Fibroblast of gingiva (primary cell): ENCODE measurements around the gene DRAM2.
"Not testable (repeated sequence)": the region's sequence is repeated elsewhere in the genome, so short reads cannot be mapped to it uniquely, and the experiment has no call there.

Source experiments
- DNase-seq: peaks from one replicate; pipeline ENCODE4 v3.0.0-alpha.2; 2011; ENCODE audit warnings: low read depth

DRAM2 gene

GRCh38 chr1:111142356-111142975, 2.6 kb upstream of the DRAM2 start:
- DNase-seq: no peak

- no peak for DNase-seq
These were observed 1.6 kb upstream of the DRAM2 start for GRCh38 chr1:111141245-111142220.

GRCh38 chr1:111140680-111140967, 731 bp upstream of the DRAM2 start:
- peak; percentile 55 for DNase-seq

- DNase-seq: peak; percentile 36
These were observed 453 bp downstream of the DRAM2 start for GRCh38 chr1:111139324-111139955.

GRCh38 chr1:111133866-111134265, 6.0 kb downstream of the DRAM2 start:
- no peak for DNase-seq

GRCh38 chr1:111131693-111132092, 8.2 kb downstream of the DRAM2 start:
- DNase-seq: no peak

GRCh38 chr1:111129376-111129775, 10.5 kb downstream of the DRAM2 start:
- no peak for DNase-seq

- DNase-seq: no peak
These were observed 11.8 kb downstream of the DRAM2 start for GRCh38 chr1:111127923-111128643.

GRCh38 chr1:111126354-111126753, 13.5 kb downstream of the DRAM2 start:
- DNase-seq: no peak

GRCh38 chr1:111116496-111116895, 23.4 kb downstream of the DRAM2 start:
- no peak for DNase-seq

- DNase-seq: peak; percentile 40
These were observed 29.5 kb downstream of the DRAM2 start for GRCh38 chr1:111110197-111110899.

- DNase-seq: no peak
These were observed 34.9 kb downstream of the DRAM2 start for GRCh38 chr1:111104981-111105380.

GRCh38 chr1:111101854-111102642, 37.8 kb downstream of the DRAM2 start:
- no peak for DNase-seq

- DNase-seq: no peak
These were observed 40.6 kb downstream of the DRAM2 start for GRCh38 chr1:111099289-111099688.

GRCh38 chr1:111097356-111098099, 42.4 kb downstream of the DRAM2 start:
- DNase-seq: peak; percentile 3

GRCh38 chr1:111095421-111095820, 44.5 kb downstream of the DRAM2 start:
- not testable (repeated sequence) for DNase-seq

- no peak for DNase-seq
These were observed 50.3 kb downstream of the DRAM2 start for GRCh38 chr1:111089638-111090037.

- no peak for DNase-seq
These were observed 54.2 kb downstream of the DRAM2 start for GRCh38 chr1:111085676-111086075.

GRCh38 chr1:111084999-111085398, 54.9 kb downstream of the DRAM2 start:
- no peak for DNase-seq
